ENCODE measurements around the gene RALGPS1. TPM values are rescaled to one million over a fixed set of nuclear protein-coding genes. Genes with fewer than 3 reads are reported as not detected.

The RALGPS1 gene
- total and polyA plus RNA-seq, 2 of the 8 experiments (the other 6 are each of a cell fraction or from before 2014, with no cell fraction given): 20.0 to 23.5 TPM

DNA sequence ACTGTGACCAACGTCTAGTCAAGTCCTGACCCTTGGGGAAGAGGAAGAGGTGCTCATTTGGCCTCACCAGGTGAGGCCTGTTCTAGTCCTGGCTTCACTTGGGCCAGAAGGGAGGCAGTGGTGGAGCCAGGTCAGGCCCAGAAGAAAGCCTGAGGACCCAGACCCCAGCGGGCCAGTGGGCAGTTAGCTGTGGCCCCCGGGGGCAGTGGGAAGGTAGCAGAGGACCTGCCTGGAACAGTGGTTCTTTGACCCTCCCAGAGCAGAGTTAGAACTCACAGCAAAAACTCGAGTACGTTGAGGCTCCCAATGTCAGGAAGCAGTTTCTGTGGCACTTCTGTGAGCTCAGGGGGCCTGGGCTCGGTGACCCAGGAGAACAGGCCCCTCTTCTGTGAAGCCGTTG lies 284.0 kb downstream of the RALGPS1 start:
- H2AFZ ChIP-seq (ENCODE audit: low read length): no peak overlapping the region

More for the DNA sequence above, 284.0 kb downstream of the RALGPS1 start:
- FAIRE-seq (no peak), DNase-seq (ENCODE audit: low read depth in 1 of 2, low spot score in 2 of 2) (no peak)
- Histone ChIP-seq H4K8ac (ENCODE audit: extremely low read depth, insufficient read depth, low read length) (no peak overlapping the region), H3K4ac (replicated peaks; ENCODE audit: insufficient read length, low read depth, low read length) (no peak overlapping the region), H2BK5ac (ENCODE audit: low read depth, low read length) (no peak overlapping the region), H3K79me2 (ENCODE audit: control insufficient read depth in 1 of 2, insufficient read depth in 2 of 2, low read length in 2 of 2) (no peaks in the 10 kb centered on the region), H3K14ac (ENCODE audit: insufficient read length) (no peak overlapping the region), H4K91ac (replicated peaks; ENCODE audit: insufficient read length, low read length) (peak overlapping the region; percentile 38), H2AK5ac (ENCODE audit: low read depth, low read length) (no peak overlapping the region), H3K27ac (ENCODE audit: low read depth, low read length) (no peak overlapping the region), H2BK15ac (ENCODE audit: low read length) (no peak overlapping the region), H3K56ac (replicated peaks; ENCODE audit: insufficient read length, low read depth, low read length) (no peak overlapping the region), H3K4me2 (ENCODE audit: insufficient read depth in 1 of 2, low read depth in 2 of 2, low read length in 2 of 2) (no peak overlapping the region), H2BK120ac (replicated peaks; ENCODE audit: low read depth, low read length) (peak overlapping the region; percentile 33), H3K4me3 (ENCODE audit: extremely low read depth in 1 of 4, insufficient read depth in 2 of 4, low read depth in 3 of 4, low read length in 4 of 4) (no peak overlapping the region), H2BK20ac (ENCODE audit: low read length) (peak overlapping the region; percentile 61; the same call in 1 of the 2 replicates), H3K23ac (ENCODE audit: insufficient read length) (no peak overlapping the region), H3K27me3 (replicated peaks in 1 of 4; ENCODE audit: control insufficient read depth in 3 of 4, extremely low read depth in 1 of 4, insufficient read depth in 3 of 4, low read length in 3 of 4) (no peaks in the 10 kb centered on the region), H4K20me1 (replicated peaks in 1 of 2; ENCODE audit: control insufficient read depth in 1 of 2, insufficient read depth in 2 of 2, low read length in 2 of 2) (peaks cover 0 to 4% of the 10 kb centered on the region in 2 experiments), H2BK12ac (ENCODE audit: low read depth, low read length) (no peak overlapping the region), H4K5ac (ENCODE audit: insufficient read length, low read depth, low read length) (peak overlapping the region; percentile 15), H3K9ac (replicated peaks in 1 of 4; ENCODE audit: extremely low read depth in 1 of 4, low read depth in 3 of 4, low read length in 3 of 4) (no peak overlapping the region; a peak in 2 of 7 replicates), H3K4me1 (replicated peaks in 1 of 4; ENCODE audit: control insufficient read depth in 3 of 4, insufficient read depth in 4 of 4, low read length in 3 of 4) (peaks cover 0 to 4% (median under 1%) of the 10 kb centered on the region in 4 experiments; a peak in 4 of 7 replicates), H3K23me2 (ENCODE audit: low read depth, low read length) (no peaks in the 10 kb centered on the region), H3K36me3 (ENCODE audit: control insufficient read depth in 2 of 4, insufficient read depth in 4 of 4, low read length in 3 of 4) (no peaks in the 10 kb centered on the region), H3K79me1 (ENCODE audit: low read depth, low read length) (no peaks in the 10 kb centered on the region), H3K9me3 (ENCODE audit: insufficient read depth in 2 of 2, low read depth in 1 of 2, low read length in 1 of 2) (no peaks in the 10 kb centered on the region), H3K18ac (ENCODE audit: extremely low read depth, low read length) (peak overlapping the region; percentile 19)
- POLR2A ChIA-PET (ENCODE audit: partially characterized antibody): no interaction called here
- TF ChIP-seq RBBP5 (IDR thresholded peaks at IDR 0.05; ENCODE audit: borderline replicate concordance, low read depth, low read length): no peak
- TF ChIP-seq BCL11A (IDR thresholded peaks at IDR 0.05; ENCODE audit: low read depth in 2 of 2, low read length in 2 of 2): no peak
- no peak for TF ChIP-seq CREB1 (IDR thresholded peaks at IDR 0.05)
- CTCF ChIA-PET (ENCODE audit: partially characterized antibody): interaction anchor here (0.7 to 11.2 kb wide), 42 partner anchors 11 to 300 kb away, joined by 3 to 168 read pairs (median 4); partner anchors contain the start of gene ANGPTL2
- WGBS, 2 experiments (ENCODE audit: extremely low coverage in 1 of 2, insufficient coverage in 1 of 2, insufficient read length in 1 of 2, insufficient replicate concordance in 2 of 2, low coverage in 1 of 2, low lambda C conversion rate in 2 of 2, missing lambda C conversion rate in 1 of 2): 74% methylated on average over 7 of the region's 7 CpGs; no CpG with 5 or more reads in 1 of the 2 experiments

Measured in H1 (cell line).